Islet of Langerhans (tissue), 1 donor: ENCODE results near the gene KCNG4.

ENCODE experiments used
- FAIRE-seq: peaks from one replicate; lab custom pipeline; 2011; peaks lifted over from hg19 to GRCh38; lab: Jason Lieb, UNC

The KCNG4 gene

GRCh38 chr16:84262939-84263338 lies 23.1 kb upstream of the KCNG4 start:
- no peak for FAIRE-seq

- no peak for FAIRE-seq
Measured at GRCh38 chr16:84262031-84262430, 22.2 kb upstream of the KCNG4 start.

- no peak for FAIRE-seq
Measured at GRCh38 chr16:84260766-84261554, 21.1 kb upstream of the KCNG4 start.

- FAIRE-seq = no peak
Measured at GRCh38 chr16:84259691-84260090, 19.9 kb upstream of the KCNG4 start.

GRCh38 chr16:84258266-84258665 lies 18.5 kb upstream of the KCNG4 start:
- no peak for FAIRE-seq

- FAIRE-seq = no peak
Measured at GRCh38 chr16:84255050-84255810, 15.4 kb upstream of the KCNG4 start.

GRCh38 chr16:84254062-84254461 lies 14.2 kb upstream of the KCNG4 start:
- no peak for FAIRE-seq

GRCh38 chr16:84253173-84253572 lies 13.4 kb upstream of the KCNG4 start:
- FAIRE-seq = no peak

GRCh38 chr16:84252184-84252583 lies 12.4 kb upstream of the KCNG4 start:
- no peak for FAIRE-seq

GRCh38 chr16:84247844-84248243 lies 8.0 kb upstream of the KCNG4 start:
- no peak for FAIRE-seq

GRCh38 chr16:84247331-84247730 lies 7.5 kb upstream of the KCNG4 start:
- no peak for FAIRE-seq

- FAIRE-seq = no peak
Measured at GRCh38 chr16:84246679-84247077, 6.9 kb upstream of the KCNG4 start.

GRCh38 chr16:84245956-84246678 lies 6.3 kb upstream of the KCNG4 start:
- no peak for FAIRE-seq

GRCh38 chr16:84244728-84245127 lies 4.9 kb upstream of the KCNG4 start:
- no peak for FAIRE-seq

- FAIRE-seq = no peak
Measured at GRCh38 chr16:84243732-84244131, 3.9 kb upstream of the KCNG4 start.

- FAIRE-seq = no peak
Measured at GRCh38 chr16:84242839-84243238, 3.0 kb upstream of the KCNG4 start.

GRCh38 chr16:84241778-84242177 lies 2.0 kb upstream of the KCNG4 start:
- FAIRE-seq = no peak

GRCh38 chr16:84240455-84240854 lies 643 bp upstream of the KCNG4 start:
- no peak for FAIRE-seq

GRCh38 chr16:84239141-84239769 lies 557 bp downstream of the KCNG4 start:
- FAIRE-seq = no peak

GRCh38 chr16:84237994-84238750 lies 1.6 kb downstream of the KCNG4 start:
- FAIRE-seq = no peak

- FAIRE-seq = no peak
Measured at GRCh38 chr16:84236671-84237070, 3.1 kb downstream of the KCNG4 start.
